ENCODE results near the gene MTHFSD. TPM values are rescaled to one million over a fixed set of nuclear protein-coding genes. Genes with fewer than 3 reads are reported as not detected.

The MTHFSD gene
- polyA plus RNA-seq, 1 of the 3 experiments (the other 2 are of a cell fraction) = 15.6 TPM

GRCh38 chr16:86587487-86587886 is 32.5 kb upstream of the MTHFSD start:
- H3K4me1 ChIP-seq (ENCODE audit: control insufficient read depth in 1 of 2, insufficient read depth in 2 of 2, low read depth in 1 of 2, low read length in 1 of 2) = peaks cover 0 to 40% of the 10 kb centered on the region in 2 experiments; a peak in 2 of 4 replicates
- H4K20me1 ChIP-seq (ENCODE audit: insufficient read depth) = no peaks in the 10 kb centered on the region
- no peak overlapping the region for H2AFZ ChIP-seq (ENCODE audit: low read depth)
- H3K4me2 ChIP-seq = no peak overlapping the region
- H3K27ac ChIP-seq (ENCODE audit: low read depth in 2 of 2, low read length in 1 of 2) = no peak overlapping the region; a peak in 1 of 4 replicates
- ChIA-PET POLR2A (no interaction called here), CTCF (no interaction called here)
- H3K36me3 ChIP-seq (replicated peaks in 1 of 2; ENCODE audit: control insufficient read depth in 1 of 2, insufficient read depth in 2 of 2, low read length in 1 of 2) = no peaks in the 10 kb centered on the region
- H3K27me3 ChIP-seq (ENCODE audit: insufficient read depth) = no peaks in the 10 kb centered on the region
- no peak for TF ChIP-seq GATA2 (CRISPR knock-in tag; IDR thresholded peaks at IDR 0.05)
- TF ChIP-seq YY1 (IDR thresholded peaks at IDR 0.05; ENCODE audit: low read depth) = no peak
- TF ChIP-seq ZBTB33 (IDR thresholded peaks at IDR 0.05; ENCODE audit: borderline replicate concordance, low read depth) = no peak
- TF ChIP-seq MEF2A (IDR thresholded peaks at IDR 0.05; ENCODE audit: borderline replicate concordance, low read depth) = no peak
- no peak for TF ChIP-seq USF2 (IDR thresholded peaks at IDR 0.05; ENCODE audit: borderline replicate concordance, low read depth, low read length)
- no peak for TF ChIP-seq REST (IDR thresholded peaks at IDR 0.05; ENCODE audit: low read depth, low read length)
- no peak for TF ChIP-seq RAD21 (IDR thresholded peaks at IDR 0.05; ENCODE audit: low read length)
- TF ChIP-seq RFX5 (IDR thresholded peaks at IDR 0.05; ENCODE audit: low read length) = no peak
- no peak for TF ChIP-seq NRF1 (IDR thresholded peaks at IDR 0.05; ENCODE audit: low read depth, low read length)
- TF ChIP-seq GABPA (IDR thresholded peaks at IDR 0.05; ENCODE audit: low read depth) = no peak
- TF ChIP-seq TAF1 (IDR thresholded peaks at IDR 0.05; ENCODE audit: borderline replicate concordance, low read depth, low read length) = no peak
- no peak for TF ChIP-seq JUND (IDR thresholded peaks at IDR 0.05)
- TF ChIP-seq ELF1 (IDR thresholded peaks at IDR 0.05) = no peak
- no peak for TF ChIP-seq CTCF (IDR thresholded peaks at IDR 0.05)
- TF ChIP-seq TEAD4 (IDR thresholded peaks at IDR 0.05; ENCODE audit: borderline replicate concordance, insufficient read depth) = no peak
- no peaks in the 10 kb centered on the region for H3K9me3 ChIP-seq
- no peak overlapping the region for H3K9ac ChIP-seq
- H3K9me2 ChIP-seq = no peaks in the 10 kb centered on the region
- H3K79me2 ChIP-seq (ENCODE audit: insufficient read depth) = peaks cover 17% of the 10 kb centered on the region
- 56% methylated on average over 3 of the region's 3 CpGs for WGBS (ENCODE audit: low lambda C conversion rate)
- H3F3A ChIP-seq (replicated peaks; ENCODE audit: insufficient read depth) = peaks cover 41% of the 10 kb centered on the region
- no peak for DNase-seq
- no peak overlapping the region for H3K4me3 ChIP-seq (ENCODE audit: low read depth in 2 of 2, low read length in 1 of 2)
